ENCODE data around the gene FRMD5. TPM values are rescaled to one million over a fixed set of nuclear protein-coding genes. Genes with fewer than 3 reads are reported as not detected.

FRMD5 gene
- total RNA-seq, 4 donors from 2014 or later = 2.9 to 5.4 (median 3.8) TPM

DNA sequence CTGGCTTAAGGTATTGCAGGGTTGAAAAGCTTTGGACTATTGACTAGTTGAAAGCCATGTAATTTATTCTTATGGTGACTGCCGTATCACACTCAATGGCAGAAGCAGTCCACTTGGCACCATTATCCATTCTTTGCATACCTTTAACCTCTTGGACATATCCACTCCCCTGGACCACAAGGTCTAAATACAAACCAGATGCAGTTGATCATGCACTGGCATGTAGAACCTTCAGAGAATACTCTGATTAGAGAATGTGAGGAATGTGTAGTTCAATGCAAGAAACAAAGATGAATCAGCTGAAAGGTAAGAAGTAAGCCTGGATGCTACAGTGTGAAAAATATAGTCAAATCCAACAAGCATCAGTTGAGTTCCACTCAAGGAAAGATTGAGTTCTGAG, 93.1 kb downstream of the FRMD5 start:
- no peak for DNase-seq (ENCODE audit: low spot score in 2 of 2)
- Histone ChIP-seq H3K4me1 (peaks cover 0 to 46% (median 19%) of the 10 kb centered on the region in 4 donors), H3K9me3 (no peaks in the 10 kb centered on the region), H3K4me3 (no peak overlapping the region), H3K27ac (peak overlapping the region in 2 of 4 donors; percentile 54 to 73), H3K36me3 (no peaks in the 10 kb centered on the region), H3K27me3 (no peaks in the 10 kb centered on the region)
- WGBS, 2 donors = 45 to 53% methylated on average over 1 of the region's 1 CpG
- TF ChIP-seq, protein P1, sequence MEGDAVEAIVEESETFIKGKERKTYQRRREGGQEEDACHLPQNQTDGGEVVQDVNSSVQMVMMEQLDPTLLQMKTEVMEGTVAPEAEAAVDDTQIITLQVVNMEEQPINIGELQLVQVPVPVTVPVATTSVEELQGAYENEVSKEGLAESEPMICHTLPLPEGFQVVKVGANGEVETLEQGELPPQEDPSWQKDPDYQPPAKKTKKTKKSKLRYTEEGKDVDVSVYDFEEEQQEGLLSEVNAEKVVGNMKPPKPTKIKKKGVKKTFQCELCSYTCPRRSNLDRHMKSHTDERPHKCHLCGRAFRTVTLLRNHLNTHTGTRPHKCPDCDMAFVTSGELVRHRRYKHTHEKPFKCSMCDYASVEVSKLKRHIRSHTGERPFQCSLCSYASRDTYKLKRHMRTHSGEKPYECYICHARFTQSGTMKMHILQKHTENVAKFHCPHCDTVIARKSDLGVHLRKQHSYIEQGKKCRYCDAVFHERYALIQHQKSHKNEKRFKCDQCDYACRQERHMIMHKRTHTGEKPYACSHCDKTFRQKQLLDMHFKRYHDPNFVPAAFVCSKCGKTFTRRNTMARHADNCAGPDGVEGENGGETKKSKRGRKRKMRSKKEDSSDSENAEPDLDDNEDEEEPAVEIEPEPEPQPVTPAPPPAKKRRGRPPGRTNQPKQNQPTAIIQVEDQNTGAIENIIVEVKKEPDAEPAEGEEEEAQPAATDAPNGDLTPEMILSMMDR (IDR thresholded peaks at IDR 0.05) = no peak
- TF ChIP-seq EP300 (IDR thresholded peaks at IDR 0.05) (no peak), POLR2A (IDR thresholded peaks at IDR 0.05) (no peak)

DNA sequence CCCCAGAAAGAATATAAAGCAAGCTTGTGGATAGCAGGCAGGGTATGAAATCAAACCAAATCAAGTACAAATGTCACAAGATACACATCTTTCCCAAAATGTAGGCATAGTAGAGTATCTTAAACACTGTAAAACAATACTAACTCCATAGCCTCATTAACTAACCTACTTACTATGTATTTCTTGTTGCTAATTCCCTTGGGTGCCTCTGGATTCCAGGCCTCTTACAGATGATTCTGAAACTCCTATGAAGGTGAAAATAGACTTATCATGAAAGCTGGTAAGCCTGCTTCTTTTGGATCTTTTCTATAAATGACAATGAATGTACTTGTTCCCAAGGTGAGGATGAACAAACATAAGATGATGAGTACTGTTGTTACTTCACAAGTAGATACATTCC, 93.8 kb downstream of the FRMD5 start:
- Histone ChIP-seq H3K36me3 (no peaks in the 10 kb centered on the region), H3K4me3 (no peak overlapping the region), H3K27ac (peak overlapping the region in 2 of 4 donors; percentile 54 to 73), H3K27me3 (no peaks in the 10 kb centered on the region), H3K9me3 (no peaks in the 10 kb centered on the region), H3K4me1 (peaks cover 0 to 51% (median 15%) of the 10 kb centered on the region in 4 donors)
- no peak for DNase-seq (ENCODE audit: low spot score in 2 of 2)
- TF ChIP-seq POLR2A (IDR thresholded peaks at IDR 0.05) (no peak), EP300 (IDR thresholded peaks at IDR 0.05) (no peak)
- TF ChIP-seq, protein P1 (IDR thresholded peaks at IDR 0.05) = no peak

DNA sequence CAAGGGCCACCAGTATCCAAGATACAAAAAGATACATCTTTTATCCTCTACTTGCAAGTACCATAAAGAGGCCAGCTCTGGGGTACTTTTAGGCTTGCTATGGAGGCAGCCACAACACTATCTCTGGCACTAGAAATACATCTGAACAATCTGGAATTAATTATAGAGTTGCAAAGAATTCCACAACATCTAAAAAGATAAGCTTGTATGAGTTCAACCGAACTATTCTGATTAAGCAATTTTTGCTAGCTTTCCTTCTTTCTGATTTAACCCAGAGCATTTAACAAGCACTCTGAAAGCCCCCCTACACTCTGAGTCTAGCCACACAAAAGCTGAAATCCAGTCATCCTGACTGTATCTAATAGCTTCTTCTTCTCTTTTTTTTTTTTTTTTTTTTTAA, 95.4 kb downstream of the FRMD5 start:
- TF ChIP-seq, protein P1 (IDR thresholded peaks at IDR 0.05) = no peak
- TF ChIP-seq EP300 (IDR thresholded peaks at IDR 0.05) = no peak
- TF ChIP-seq POLR2A (IDR thresholded peaks at IDR 0.05) = no peak
- Histone ChIP-seq H3K4me1 (peaks cover 0 to 51% (median 14%) of the 10 kb centered on the region in 4 donors), H3K27ac (peak overlapping the region in 1 of 4 donors; percentile 73), H3K36me3 (no peaks in the 10 kb centered on the region), H3K27me3 (no peaks in the 10 kb centered on the region), H3K4me3 (no peak overlapping the region), H3K9me3 (no peaks in the 10 kb centered on the region)
- 12 to 38% methylated on average over 1 of the region's 1 CpG for WGBS, 2 donors
- DNase-seq (ENCODE audit: low spot score in 2 of 2) = no peak

DNA sequence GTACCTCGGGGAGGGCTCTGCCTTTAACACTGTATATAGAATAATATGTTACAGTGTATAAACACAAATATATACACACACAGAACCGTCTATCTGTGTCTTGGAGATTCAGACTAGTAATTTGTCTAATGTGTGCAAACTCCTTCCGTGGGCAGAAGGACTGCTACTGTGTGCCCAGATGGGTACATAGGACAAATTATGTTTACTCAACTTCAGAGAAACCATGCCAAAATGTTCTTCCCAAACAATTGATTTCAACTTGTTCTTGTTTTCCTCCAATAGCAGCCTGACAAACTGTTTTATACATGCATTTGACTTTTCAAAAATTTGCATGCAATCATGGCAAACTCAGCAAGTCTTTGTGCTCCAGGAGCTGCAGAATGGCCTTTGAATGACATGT, 97.5 kb downstream of the FRMD5 start:
- DNase-seq (ENCODE audit: low spot score in 2 of 2) = no peak
- no peaks in the 10 kb centered on the region for H3K27me3 ChIP-seq
- no peak for TF ChIP-seq EP300 (IDR thresholded peaks at IDR 0.05)
- TF ChIP-seq, protein P1 (IDR thresholded peaks at IDR 0.05) = no peak
- TF ChIP-seq POLR2A (IDR thresholded peaks at IDR 0.05) = no peak
- 32 to 40% methylated on average over 3 of the region's 3 CpGs for WGBS, 2 donors
- peak overlapping the region in 1 of 4 donors; percentile 73 for H3K27ac ChIP-seq
- H3K4me1 ChIP-seq = peaks cover 0 to 45% (median 14%) of the 10 kb centered on the region in 4 donors
- H3K4me3 ChIP-seq = no peak overlapping the region
- no peaks in the 10 kb centered on the region for H3K9me3 ChIP-seq
- H3K36me3 ChIP-seq = no peaks in the 10 kb centered on the region

DNA sequence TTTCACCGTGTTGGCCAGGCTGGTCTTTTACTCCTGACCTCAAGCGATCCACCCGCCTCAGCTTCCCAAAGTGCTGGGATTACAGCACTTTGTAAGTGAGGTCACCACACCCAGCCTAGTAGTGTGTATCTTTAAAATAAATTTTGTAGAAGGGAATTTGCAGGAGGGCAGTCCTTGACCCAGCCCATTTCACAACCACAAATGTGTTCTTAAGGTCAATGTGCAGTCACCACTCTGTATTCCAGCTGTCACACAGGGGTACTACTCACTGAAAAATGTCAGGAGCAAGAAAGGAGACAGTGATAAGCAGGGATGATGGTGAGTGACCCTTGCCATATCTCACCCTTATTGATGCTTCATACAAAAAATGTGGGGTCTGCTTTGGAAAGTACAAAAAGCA, 98.5 kb downstream of the FRMD5 start:
- Histone ChIP-seq H3K36me3 (no peaks in the 10 kb centered on the region), H3K4me3 (no peak overlapping the region), H3K4me1 (peaks cover 0 to 35% (median 10%) of the 10 kb centered on the region in 4 donors), H3K9me3 (no peaks in the 10 kb centered on the region), H3K27ac (peak overlapping the region in 1 of 4 donors; percentile 25), H3K27me3 (no peaks in the 10 kb centered on the region)
- no peak for DNase-seq (ENCODE audit: low spot score in 2 of 2)
- WGBS, 2 donors = 88 to 89% methylated on average over 3 of the region's 3 CpGs
- TF ChIP-seq, protein P1 (IDR thresholded peaks at IDR 0.05) = no peak
- TF ChIP-seq EP300 (IDR thresholded peaks at IDR 0.05) (no peak), POLR2A (IDR thresholded peaks at IDR 0.05) (no peak)
